OCI-M2 (cell line): Measurements from ENCODE around the gene ELAC1.
"Not testable (repeated sequence)": the region's sequence is repeated elsewhere in the genome, so short reads cannot be mapped to it uniquely, and the experiment has no call there.

ENCODE experiments used
- DNase-seq: peaks from one replicate; lab custom pipeline; 2025; ENCODE audit not compliant: unreplicated experiment; lab: John Stamatoyannopoulos, UW

ELAC1 gene

GRCh38 chr18:50972404-50972803, 4.6 kb downstream of the ELAC1 start:
- DNase-seq = not testable (repeated sequence)

DNA sequence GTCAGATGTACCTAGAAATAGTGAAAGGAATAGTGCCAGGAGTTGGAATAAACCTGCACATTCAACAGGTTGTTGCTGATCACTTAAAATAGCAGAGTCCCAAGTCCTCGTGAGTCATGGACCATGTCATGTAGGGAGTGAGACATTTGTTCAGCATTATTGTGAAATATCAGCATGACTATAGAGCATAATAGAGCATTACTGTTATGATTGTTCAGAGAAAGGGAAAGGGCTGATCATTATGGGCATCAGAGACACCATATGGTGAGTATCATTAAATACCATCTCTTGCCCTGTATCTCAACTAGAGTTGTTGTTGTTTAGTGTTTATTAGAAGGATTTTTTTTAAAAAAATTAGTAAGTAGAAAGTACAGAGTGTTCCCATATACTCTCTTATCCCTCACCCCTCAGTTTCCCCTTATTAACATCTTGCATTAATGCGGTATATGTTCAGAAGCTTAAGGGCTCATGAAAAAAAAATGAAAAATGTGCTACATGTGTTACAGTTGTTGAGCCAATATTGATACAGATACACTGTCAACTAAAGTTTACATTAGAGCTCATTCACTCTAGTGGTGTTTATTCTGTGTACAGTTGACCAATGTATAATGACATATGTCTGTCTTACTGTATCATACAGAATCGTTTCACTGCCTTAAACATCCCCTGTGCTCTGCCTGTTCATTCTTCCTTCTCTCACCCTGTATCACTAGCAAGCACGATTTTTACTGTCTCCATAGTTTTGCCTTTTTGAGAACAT, 5.7 kb downstream of the ELAC1 start:
- no peak for DNase-seq

DNA sequence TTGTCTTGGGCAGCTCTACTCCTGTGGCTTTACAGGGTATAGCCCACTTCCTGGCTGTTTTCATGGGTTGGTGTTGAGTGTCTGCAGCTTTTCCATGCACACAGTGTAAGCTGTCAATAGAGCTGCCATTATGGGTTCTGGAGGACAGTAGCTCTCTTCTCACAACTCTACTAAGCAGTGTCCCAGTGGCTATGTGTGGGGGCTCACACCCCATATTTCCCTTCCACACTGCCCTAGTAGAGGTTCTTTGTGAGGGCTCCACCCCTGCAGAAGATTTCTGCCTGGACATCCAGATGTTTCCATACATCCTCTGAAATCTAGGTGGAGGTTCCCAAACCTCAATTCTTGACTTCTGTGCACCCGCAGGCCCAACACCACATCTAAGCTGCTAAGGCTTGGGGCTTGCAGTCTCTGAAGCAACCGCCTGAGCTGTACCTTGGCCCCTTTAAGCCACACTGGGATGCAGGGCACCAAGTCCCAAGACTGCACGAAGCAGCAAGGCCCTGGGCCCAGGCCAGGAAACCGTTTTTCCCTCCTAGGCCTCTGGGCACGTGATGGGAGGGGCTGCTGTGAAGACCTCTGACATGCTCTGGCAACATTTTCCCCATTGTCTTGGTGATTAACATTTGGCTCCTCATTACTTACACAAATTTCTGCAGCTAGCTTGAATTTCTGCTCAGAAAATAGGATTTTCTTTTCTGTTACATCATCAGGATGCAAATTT, 9.4 kb downstream of the ELAC1 start:
- no peak for DNase-seq

DNA sequence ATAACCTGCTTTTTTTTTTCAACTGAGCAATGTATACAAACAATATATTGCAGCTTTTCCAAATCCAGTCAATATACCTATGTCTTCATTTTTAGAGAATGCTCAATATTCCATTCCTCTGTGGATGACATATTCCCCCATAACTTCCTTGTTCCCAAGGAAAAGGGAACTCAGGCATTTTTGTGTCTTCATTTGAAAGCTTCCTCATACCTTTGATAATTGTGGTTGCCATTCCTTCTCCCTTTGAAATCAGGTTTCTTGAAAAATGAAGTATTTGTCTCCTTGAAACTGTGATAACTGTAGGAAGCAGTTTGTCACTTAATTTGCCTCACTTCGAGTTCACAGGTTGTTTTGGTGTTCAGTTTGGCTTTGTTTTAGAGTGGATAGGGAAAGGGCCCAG, 13.5 kb downstream of the ELAC1 start:
- DNase-seq = no peak

GRCh38 chr18:50982086-50982801, 14.4 kb downstream of the ELAC1 start:
- DNase-seq = no peak

DNA sequence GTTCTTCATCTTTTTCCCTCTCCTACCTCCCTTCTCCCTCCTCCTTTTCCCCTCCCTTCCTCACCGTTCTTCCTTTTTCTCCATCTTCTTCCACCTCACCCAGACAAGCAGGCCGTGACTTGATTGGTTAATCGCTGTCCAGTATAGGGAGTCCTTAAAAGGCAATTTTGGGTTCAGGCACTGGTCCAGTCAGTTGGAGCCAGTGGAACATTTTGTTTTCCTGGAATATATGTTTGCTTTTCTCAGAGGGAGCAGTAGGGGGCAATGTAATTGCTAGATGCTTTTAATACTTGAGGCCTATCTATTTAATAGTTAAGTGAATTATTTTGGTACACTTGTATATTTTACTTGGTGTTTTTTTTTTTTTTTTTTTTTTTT, 15.0 kb downstream of the ELAC1 start:
- no peak for DNase-seq

DNA sequence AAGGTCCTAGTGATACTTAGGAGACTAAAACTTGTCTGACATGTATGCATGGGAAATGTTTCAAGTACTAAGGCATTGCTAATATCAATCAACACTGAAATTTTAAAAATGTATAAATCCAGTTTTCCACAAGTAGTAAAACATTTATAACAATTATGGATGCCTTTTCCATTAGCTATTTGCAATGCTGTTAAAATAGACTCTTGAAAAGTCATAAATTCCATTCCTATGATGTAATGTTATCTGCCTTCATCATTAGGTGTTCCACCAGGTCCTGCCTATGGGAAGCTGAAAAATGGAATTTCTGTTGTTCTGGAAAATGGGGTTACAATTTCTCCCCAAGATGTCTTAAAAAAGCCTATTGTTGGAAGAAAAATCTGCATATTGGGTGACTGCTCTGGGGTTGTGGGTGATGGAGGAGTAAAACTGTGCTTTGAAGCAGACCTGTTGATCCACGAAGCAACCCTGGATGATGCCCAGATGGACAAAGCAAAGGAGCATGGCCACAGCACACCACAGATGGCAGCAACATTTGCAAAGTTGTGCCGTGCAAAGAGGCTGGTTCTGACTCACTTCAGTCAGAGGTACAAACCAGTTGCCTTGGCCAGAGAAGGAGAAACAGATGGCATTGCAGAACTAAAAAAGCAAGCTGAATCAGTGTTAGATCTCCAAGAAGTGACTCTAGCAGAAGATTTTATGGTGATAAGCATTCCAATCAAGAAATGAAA, 18.7 kb downstream of the ELAC1 start:
- DNase-seq = no peak

- no peak for DNase-seq
These were observed 19.4 kb downstream of the ELAC1 start for GRCh38 chr18:50987261-50987660.

DNA sequence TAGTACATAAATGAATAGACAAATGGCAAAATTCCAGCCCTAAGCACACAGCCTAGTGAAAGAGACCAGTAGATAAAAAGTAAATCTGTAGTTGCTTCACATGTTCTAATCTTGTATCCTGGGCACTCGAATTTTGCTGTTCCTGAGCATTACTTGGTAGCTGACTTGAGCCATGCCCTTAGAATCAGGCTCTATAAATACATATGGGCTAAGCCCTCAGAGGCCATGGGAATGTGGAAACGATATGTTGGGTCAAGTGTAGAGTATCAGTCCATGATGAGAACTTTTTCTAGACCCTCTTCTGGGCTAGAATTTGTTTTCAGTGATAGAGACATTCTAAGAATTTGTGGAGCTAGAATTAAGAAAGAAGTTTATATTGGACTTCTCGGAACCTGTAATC, 21.9 kb downstream of the ELAC1 start:
- no peak for DNase-seq

- no peak for DNase-seq
These were observed 24.5 kb downstream of the ELAC1 start for GRCh38 chr18:50992351-50992762.

GRCh38 chr18:50994031-50994430, 26.2 kb downstream of the ELAC1 start:
- DNase-seq = no peak

GRCh38 chr18:51003174-51003573, 35.3 kb downstream of the ELAC1 start:
- DNase-seq = not testable (repeated sequence)

GRCh38 chr18:51006061-51006818, 38.4 kb downstream of the ELAC1 start:
- no peak for DNase-seq

DNA sequence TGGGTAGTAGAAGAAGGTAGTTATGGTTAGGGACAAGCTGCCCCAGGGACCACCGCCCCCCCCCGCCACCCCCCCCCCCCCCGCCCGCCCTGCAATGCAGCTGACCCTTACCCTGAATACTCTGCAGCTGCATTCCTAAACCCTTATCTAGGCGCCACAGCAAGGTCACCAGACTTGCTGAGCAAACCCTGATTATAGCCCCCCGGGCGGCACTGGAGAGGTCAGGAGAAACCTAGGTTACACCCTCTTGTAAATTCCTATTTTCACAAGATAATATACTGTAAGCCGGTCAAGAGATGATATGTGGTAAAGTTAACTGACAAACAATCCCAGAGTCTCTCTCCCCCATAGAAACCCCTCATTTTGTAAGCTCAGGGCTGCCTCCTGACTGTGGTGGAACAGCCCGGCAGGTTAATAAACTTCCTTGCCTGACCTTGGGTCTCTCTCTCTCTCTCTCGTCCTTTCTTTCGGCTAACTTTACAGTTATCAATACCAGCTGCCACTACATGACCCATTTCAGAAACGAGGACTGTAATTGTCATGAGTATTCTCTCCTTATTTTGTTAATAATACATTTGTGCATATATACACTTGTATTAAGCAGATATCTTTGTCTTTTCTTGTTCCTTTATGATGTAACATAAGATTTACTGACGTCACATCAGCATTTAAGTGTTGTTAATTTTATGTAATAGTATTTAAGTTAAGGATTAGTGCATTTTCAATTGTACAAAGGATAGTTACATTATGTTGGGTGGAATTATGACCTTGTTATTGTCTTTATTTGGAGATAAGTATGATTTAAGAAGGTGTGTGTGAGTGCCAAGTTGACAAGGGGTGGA, 39.3 kb downstream of the ELAC1 start:
- DNase-seq = peak; percentile 39

- DNase-seq = no peak
These were observed 39.9 kb downstream of the ELAC1 start for GRCh38 chr18:51007790-51008139.

- DNase-seq = no peak
These were observed 41.2 kb downstream of the ELAC1 start for GRCh38 chr18:51009072-51009471.

DNA sequence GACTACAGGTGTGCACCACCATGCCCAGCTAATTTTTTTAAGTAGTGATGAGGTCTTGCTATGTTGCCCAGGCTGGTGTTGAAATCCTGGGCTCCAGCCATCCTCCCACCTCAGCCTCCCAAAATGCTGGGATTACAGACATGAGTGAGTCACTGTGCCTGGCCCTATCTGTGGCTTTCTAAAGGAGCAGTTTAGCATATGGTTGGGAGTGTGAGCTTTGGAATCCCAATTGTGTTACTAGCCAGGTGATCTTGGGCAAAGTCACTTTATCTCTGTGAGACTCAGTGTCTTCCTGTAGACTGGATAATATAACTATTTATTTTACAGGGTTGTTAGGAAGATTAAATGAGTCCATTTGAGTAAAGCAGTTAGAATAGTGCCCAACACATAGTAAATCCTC, 42.4 kb downstream of the ELAC1 start:
- DNase-seq = no peak

DNA sequence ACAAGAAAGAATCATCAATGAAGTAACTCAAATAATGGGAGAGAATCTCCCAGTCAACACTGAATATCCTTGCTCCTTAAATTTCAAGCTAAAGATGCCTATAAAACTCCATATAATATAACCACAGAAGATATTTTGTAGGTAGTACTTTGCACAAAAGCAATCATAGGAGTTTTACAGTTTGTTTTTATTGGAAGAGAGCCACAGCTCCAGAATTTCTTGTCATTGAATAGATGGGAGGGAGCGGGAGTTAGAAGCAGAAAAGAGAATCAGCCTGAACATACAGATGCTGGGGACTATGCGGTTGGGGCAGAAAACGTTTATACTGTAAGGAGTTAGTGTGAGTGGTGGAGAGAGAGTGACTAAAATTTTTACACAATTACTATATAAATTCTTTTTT, 43.9 kb downstream of the ELAC1 start:
- DNase-seq = no peak

DNA sequence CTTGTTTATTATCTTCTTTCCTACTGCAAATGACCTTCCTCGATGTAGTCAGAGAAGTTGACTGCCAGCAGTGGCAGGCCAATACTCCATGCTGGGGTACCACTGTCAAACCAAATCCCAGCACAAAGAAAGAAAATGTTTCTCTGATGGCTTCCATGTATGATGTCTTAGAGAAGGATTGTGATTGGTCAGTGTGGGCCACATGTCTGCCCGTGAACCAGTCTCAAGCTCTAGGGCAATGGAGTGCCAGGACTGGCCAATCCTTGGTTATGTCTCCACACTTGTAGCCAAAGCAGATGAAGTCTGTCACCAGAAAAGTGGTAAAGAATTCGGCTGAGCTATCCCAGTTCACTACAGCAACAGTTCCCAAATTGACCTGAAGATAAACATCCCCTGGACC, 44.6 kb downstream of the ELAC1 start:
- no peak for DNase-seq

GRCh38 chr18:51013259-51013658, 45.4 kb downstream of the ELAC1 start:
- no peak for DNase-seq
